GM18511 (cell line): ENCODE results near the gene VSIG10.
"Not testable (repeated sequence)": the region's sequence is repeated elsewhere in the genome, so short reads cannot be mapped to it uniquely, and the experiment has no call there.

Source experiments
- ATAC-seq: cut with Tn5 transposase; IDR thresholded peaks from one replicate; pipeline ENCODE4 v1.9.1; 2021; ENCODE audit warnings: mild to moderate bottlenecking, moderate library complexity; ENCODE audit not compliant: unreplicated experiment

VSIG10 gene

GRCh38 chr12:118103601-118104382, at the start of gene VSIG10:
Gene VSIG10 (minus strand): TSS chr12:118104011. CDS start chr12:118103671, 340 bp downstream.
- ATAC-seq, result peak; percentile 58

- no peak for ATAC-seq
Measured at GRCh38 chr12:118151755-118152154, 47.9 kb upstream of the VSIG10 start.

- ATAC-seq, result no peak
Measured at GRCh38 chr12:118150625-118151024, 46.8 kb upstream of the VSIG10 start.

GRCh38 chr12:118148287-118148686, 44.5 kb upstream of the VSIG10 start:
- no peak for ATAC-seq

- no peak for ATAC-seq
Measured at GRCh38 chr12:118145798-118146156, 42.0 kb upstream of the VSIG10 start.

GRCh38 chr12:118145113-118145797, 41.4 kb upstream of the VSIG10 start:
- peak; percentile 48 for ATAC-seq

GRCh38 chr12:118144499-118144898, 40.7 kb upstream of the VSIG10 start:
- no peak for ATAC-seq

- no peak for ATAC-seq
Measured at GRCh38 chr12:118140825-118141224, 37.0 kb upstream of the VSIG10 start.

GRCh38 chr12:118137148-118137678, 33.4 kb upstream of the VSIG10 start:
- no peak for ATAC-seq

GRCh38 chr12:118136559-118137003, 32.8 kb upstream of the VSIG10 start:
- ATAC-seq, result peak; percentile 41

- peak; percentile 96 for ATAC-seq
Measured at GRCh38 chr12:118135788-118136558, 32.2 kb upstream of the VSIG10 start, which contains the start of gene PEBP1. Gene PEBP1 (plus strand): TSS chr12:118136124. CDS start chr12:118136210, 86 bp downstream.

- ATAC-seq, result not testable (repeated sequence)
Measured at GRCh38 chr12:118129436-118129835, 25.6 kb upstream of the VSIG10 start.

- ATAC-seq, result no peak
Measured at GRCh38 chr12:118127867-118128266, 24.1 kb upstream of the VSIG10 start.

- ATAC-seq, result no peak
Measured at GRCh38 chr12:118126119-118126757, 22.4 kb upstream of the VSIG10 start.

GRCh38 chr12:118125743-118126118, 21.9 kb upstream of the VSIG10 start:
- ATAC-seq, result no peak

GRCh38 chr12:118124333-118124874, 20.6 kb upstream of the VSIG10 start:
- ATAC-seq, result no peak

- no peak for ATAC-seq
Measured at GRCh38 chr12:118122264-118122663, 18.5 kb upstream of the VSIG10 start.

- no peak for ATAC-seq
Measured at GRCh38 chr12:118120579-118121363, 17.0 kb upstream of the VSIG10 start.

- no peak for ATAC-seq
Measured at GRCh38 chr12:118119449-118119879, 15.7 kb upstream of the VSIG10 start.
